Stomach smooth muscle (tissue), 2 donors: ENCODE data around the gene CDC25B.
A peak's percentile ranks its signal among the peaks of the same experiment; 100 is the strongest.

Experiments
- H3K27ac ChIP-seq: one replicate; pipeline ENCODE4 v1.7.0; 2013; ENCODE audit warnings: mild to moderate bottlenecking, low read length, inconsistent platforms
- H3K27me3 ChIP-seq, 2 donors: one replicate each; pipeline ENCODE4 v1.7.0; 2013; ENCODE audit warnings: low read length in 2 of 2; ENCODE audit not compliant: insufficient read depth in 2 of 2, control insufficient read depth in 1 of 2
- H3K36me3 ChIP-seq, 2 donors: one replicate each; pipeline ENCODE4 v1.7.0; 2013; ENCODE audit warnings: low read length in 2 of 2; ENCODE audit not compliant: control insufficient read depth in 2 of 2, insufficient read depth in 2 of 2
- H3K4me1 ChIP-seq: one replicate; pipeline ENCODE4 v1.7.0; 2013; ENCODE audit warnings: low read length; ENCODE audit not compliant: control insufficient read depth, insufficient read depth
- H3K4me3 ChIP-seq, 2 donors: one replicate each; pipeline ENCODE4 v1.7.0; 2013; ENCODE audit warnings: low read length in 2 of 2
- H3K9ac ChIP-seq, 2 donors: one replicate each; pipeline ENCODE4 v1.7.0; 2013; ENCODE audit warnings: low read length in 2 of 2, mild to moderate bottlenecking in 1 of 2
- H3K9me3 ChIP-seq, 2 donors: one replicate each; pipeline ENCODE4 v1.7.0; 2013; ENCODE audit warnings: low read length in 2 of 2; ENCODE audit not compliant: control insufficient read depth in 2 of 2
- donor health status: healthy.
- donor health status: Pancreatic carcinoma.

Gene CDC25B

DNA sequence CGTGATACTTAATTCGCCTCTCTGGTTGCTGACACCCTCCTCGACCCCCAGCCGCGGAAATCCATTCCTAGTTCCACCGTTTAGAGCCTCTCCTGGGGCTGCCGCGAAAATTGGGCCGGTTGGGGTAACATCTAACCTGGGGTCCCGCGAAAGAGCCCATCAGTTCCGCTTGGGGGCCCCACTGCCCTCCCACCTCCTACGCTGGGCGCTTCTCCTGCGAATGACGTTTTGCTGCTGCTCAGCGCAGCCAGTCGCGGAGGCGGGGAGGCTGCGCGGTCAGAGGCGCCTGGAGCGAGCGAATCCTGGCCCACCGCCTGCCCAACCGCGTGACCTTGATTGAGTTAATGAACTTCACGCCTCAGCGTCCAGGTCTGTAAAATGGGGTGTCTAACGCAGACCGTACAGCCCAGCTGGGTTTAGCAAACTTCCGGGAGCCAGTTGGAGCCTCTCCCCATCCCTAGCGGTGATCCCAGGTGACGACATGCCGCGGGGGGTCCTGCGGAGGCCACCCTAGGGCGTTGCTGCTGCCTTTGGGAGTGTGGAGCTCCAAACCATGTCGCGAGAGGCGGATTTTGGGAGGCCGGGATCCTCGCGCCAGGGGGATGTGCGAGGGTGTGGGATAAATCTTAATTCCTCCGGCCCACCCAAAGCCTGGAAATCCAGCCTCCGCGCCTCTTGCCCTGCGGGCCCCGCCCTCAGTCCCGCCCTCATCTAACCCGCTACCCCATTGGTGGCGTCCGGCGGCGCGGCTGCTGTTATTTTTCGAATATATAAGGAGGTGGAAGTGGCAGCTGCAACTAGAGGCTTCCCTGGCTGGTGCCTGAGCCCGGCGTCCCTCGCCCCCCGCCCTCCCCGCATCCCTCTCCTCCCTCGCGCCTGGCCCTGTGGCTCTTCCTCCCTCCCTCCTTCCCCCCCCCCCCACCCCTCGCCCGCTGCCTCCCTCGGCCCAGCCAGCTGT lies at the start of gene CDC25B:
Gene CDC25B (plus strand): TSS at position 800 of the 958 bp plus-strand sequence. CDS start 222 bp downstream, outside the sequence.
- Histone ChIP-seq H3K9ac (peak within 1 kb of the TSS; percentile 96 to 98), H3K27ac (peak within 1 kb of the TSS; percentile 99), H3K36me3 (peaks cover 8% of the 10 kb centered on the region in 2 donors), H3K4me1 (peaks cover 55% of the 10 kb centered on the region), H3K9me3 (no peaks in the 10 kb centered on the region), H3K27me3 (no peaks in the 10 kb centered on the region), H3K4me3 (peak within 1 kb of the TSS; percentile 83 to 94)

DNA sequence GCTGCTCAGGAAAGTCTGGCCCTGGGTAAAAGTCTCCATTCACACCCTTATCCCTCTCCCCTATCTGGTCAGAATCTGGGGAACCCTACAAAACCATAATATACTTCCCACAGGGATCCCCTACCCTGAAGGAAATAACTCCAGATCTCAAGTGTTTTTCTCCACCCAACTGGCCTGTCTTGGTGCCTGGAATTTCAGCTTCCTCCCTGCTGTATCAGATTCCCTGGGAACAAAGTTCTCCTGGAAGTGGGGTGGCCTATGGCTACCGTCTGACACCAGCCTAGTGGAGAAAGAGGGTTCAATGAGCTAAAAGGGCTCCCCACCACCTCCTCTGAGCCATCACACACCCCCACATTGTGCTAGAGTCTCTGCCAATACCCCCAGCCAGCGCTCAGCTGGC lies 48.6 kb upstream of the CDC25B start:
- Histone ChIP-seq H3K9me3 (no peaks in the 10 kb centered on the region), H3K9ac (no peak overlapping the region), H3K4me1 (peaks cover 6% of the 10 kb centered on the region), H3K36me3 (peaks cover 5 to 8% of the 10 kb centered on the region in 2 donors), H3K4me3 (no peak overlapping the region), H3K27me3 (peaks cover 3 to 5% of the 10 kb centered on the region in 2 donors), H3K27ac (no peak overlapping the region)

DNA sequence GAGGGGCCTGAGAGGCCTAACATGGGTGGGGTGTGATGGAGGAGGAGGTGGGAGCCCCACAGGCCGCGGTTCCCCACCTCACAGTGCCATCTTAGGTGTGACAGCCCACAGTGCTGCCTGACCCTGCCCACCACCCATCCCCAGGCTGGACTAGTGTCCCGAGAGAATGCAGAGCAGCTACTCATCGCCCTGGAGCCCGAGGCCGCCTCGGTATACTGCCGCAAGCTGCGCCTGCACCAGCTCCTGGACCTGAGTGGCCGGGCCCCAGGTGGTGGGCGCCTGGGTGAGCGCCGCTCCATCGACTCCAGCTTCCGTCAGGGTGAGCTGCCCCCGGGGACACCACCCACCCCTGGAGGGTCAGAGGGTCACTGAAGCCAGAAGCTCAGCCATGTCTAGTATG lies 48.0 kb upstream of the CDC25B start:
- Histone ChIP-seq H3K9me3 (no peaks in the 10 kb centered on the region), H3K27ac (no peak overlapping the region), H3K4me1 (peaks cover 9% of the 10 kb centered on the region), H3K27me3 (peaks cover 3 to 5% of the 10 kb centered on the region in 2 donors), H3K4me3 (no peak overlapping the region), H3K9ac (no peak overlapping the region), H3K36me3 (peaks cover 5 to 10% of the 10 kb centered on the region in 2 donors)

DNA sequence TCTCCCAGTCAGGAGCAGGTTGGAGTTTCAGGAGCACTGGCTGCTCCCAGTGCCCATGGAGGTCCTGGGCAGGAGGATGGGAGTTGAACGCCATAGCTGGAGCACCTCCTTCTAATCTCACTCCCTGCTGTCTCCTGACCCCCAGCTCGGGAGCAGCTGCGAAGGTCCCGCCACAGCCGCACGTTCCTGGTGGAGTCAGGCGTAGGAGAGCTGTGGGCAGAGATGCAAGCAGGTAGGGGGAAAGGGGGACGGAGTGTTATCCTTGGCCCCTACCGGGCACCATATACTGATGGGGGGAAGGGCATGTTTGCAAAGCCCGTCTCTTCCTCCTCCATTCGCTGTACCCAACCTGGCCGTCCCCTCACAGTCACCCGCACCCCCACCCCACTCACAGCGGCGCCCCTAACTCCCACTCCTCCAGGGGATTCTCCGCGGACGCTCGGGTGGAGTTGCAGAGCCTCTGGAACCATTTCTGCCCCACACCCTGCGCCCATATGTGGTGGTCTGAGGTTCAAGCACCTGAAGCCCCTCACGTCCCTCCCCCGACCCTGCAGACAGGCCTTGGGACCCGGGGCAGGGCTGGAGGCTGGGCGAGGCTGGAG lies 46.9 kb upstream of the CDC25B start:
- no peak overlapping the region for H3K27ac ChIP-seq
- peaks cover 6 to 10% of the 10 kb centered on the region in 2 donors for H3K36me3 ChIP-seq
- no peaks in the 10 kb centered on the region for H3K9me3 ChIP-seq
- peaks cover 16% of the 10 kb centered on the region for H3K4me1 ChIP-seq
- H3K4me3 ChIP-seq = no peak overlapping the region
- peaks cover 3 to 4% of the 10 kb centered on the region in 2 donors for H3K27me3 ChIP-seq
- no peak overlapping the region for H3K9ac ChIP-seq

DNA sequence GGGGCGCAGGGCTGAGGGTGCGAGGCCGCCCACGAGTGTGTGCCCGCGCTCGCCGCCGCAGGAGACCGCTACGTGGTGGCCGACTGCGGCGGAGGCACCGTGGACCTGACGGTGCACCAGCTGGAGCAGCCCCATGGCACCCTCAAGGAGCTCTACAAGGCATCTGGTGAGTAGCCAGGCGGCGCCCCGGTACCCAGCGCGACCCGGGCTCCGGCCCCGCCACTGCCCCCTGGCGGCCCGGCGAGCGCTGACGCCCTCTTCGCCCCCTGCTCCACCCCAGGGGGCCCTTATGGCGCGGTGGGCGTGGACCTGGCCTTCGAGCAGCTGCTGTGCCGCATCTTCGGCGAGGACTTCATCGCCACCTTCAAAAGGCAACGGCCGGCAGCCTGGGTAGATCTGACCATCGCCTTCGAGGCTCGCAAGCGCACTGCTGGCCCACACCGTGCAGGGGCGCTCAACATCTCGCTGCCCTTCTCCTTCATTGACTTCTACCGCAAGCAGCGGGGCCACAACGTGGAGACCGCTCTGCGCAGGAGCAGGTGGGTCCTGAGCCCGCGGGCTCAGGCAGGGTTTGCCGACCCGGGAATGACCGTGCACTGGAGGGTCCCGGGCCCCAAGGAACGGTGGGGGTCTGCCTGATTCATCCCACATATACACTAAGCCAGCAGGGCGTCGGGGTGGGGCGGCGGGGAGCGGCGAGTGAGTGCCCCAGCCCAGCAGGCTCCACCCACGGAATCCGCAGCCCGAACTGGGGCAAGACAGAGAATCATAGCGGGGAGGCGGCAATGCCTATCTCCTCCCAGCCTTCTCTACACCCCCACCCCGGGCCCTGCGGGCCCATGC lies 46.2 kb upstream of the CDC25B start:
- Histone ChIP-seq H3K9ac (no peak overlapping the region), H3K4me3 (no peak overlapping the region), H3K4me1 (peaks cover 16% of the 10 kb centered on the region), H3K27me3 (no peaks in the 10 kb centered on the region), H3K27ac (no peak overlapping the region), H3K9me3 (no peaks in the 10 kb centered on the region), H3K36me3 (peaks cover 10 to 13% of the 10 kb centered on the region in 2 donors)

DNA sequence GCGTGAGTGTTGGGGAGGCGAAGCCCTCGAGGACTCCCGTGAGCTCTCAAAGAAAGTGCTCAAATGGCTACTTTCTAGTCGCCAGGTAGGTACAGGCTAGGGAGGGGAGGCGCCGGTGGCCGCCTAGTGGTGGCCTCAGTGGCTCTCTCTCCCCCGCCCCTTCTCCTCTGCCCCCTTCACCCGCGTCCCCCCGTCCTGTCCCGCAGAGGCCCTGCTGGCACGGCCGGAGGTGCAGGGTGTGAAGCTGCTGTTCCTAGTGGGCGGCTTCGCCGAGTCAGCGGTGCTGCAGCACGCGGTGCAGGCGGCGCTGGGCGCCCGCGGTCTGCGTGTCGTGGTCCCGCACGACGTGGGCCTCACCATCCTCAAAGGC lies 44.8 kb upstream of the CDC25B start:
- Histone ChIP-seq H3K9me3 (no peaks in the 10 kb centered on the region), H3K27ac (no peak overlapping the region), H3K36me3 (peaks cover 18 to 24% of the 10 kb centered on the region in 2 donors), H3K9ac (no peak overlapping the region), H3K27me3 (no peaks in the 10 kb centered on the region), H3K4me3 (no peak overlapping the region), H3K4me1 (peaks cover 16% of the 10 kb centered on the region)

DNA sequence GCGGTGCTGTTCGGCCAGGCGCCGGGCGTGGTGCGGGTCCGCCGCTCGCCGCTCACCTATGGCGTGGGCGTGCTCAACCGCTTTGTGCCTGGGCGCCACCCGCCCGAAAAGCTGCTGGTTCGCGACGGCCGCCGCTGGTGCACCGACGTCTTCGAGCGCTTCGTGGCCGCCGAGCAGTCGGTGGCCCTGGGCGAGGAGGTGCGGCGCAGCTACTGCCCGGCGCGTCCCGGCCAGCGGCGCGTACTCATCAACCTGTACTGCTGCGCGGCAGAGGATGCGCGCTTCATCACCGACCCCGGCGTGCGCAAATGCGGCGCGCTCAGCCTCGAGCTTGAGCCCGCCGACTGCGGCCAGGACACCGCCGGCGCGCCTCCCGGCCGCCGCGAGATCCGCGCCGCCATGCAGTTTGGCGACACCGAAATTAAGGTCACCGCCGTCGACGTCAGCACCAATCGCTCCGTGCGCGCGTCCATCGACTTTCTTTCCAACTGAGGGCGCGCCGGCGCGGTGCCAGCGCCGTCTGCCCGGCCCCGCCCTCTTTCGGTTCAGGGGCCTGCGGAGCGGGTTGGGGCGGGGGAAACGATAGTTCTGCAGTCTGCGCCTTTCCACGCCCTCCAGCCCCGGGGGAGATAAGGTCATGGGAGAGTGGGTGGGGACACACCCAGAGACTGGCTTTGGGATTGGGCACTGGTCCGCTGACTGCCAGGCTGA lies 44.3 kb upstream of the CDC25B start:
- no peaks in the 10 kb centered on the region for H3K9me3 ChIP-seq
- H3K36me3 ChIP-seq = peaks cover 22 to 28% of the 10 kb centered on the region in 2 donors
- peak overlapping the region in 1 of 2 donors; percentile 40 for H3K4me3 ChIP-seq
- H3K27me3 ChIP-seq = no peaks in the 10 kb centered on the region
- H3K27ac ChIP-seq = no peak overlapping the region
- H3K9ac ChIP-seq = no peak overlapping the region
- peaks cover 16% of the 10 kb centered on the region for H3K4me1 ChIP-seq

DNA sequence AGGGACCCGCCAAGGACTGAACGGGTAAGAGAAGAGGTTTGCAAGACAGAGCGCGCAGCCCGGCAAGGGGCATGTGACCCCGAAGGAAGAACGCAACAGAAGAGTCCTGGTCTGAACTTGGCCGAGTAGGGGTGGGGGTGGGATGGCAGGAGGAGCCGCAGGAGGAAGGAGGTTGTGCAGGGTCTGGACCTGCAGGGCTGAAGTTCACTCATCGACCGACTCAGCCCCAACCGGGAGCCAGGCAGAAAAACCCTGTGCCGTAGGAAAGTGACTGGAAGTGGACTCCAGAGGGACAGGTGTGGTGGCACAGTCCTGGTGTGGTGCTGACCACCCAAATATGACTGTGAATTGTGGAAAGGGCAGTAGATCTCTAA lies 43.7 kb upstream of the CDC25B start:
- peaks cover 16% of the 10 kb centered on the region for H3K4me1 ChIP-seq
- H3K27me3 ChIP-seq = no peaks in the 10 kb centered on the region
- H3K9ac ChIP-seq = no peak overlapping the region
- H3K9me3 ChIP-seq = no peaks in the 10 kb centered on the region
- H3K27ac ChIP-seq = no peak overlapping the region
- peaks cover 22 to 28% of the 10 kb centered on the region in 2 donors for H3K36me3 ChIP-seq
- H3K4me3 ChIP-seq = peak overlapping the region in 1 of 2 donors; percentile 40

DNA sequence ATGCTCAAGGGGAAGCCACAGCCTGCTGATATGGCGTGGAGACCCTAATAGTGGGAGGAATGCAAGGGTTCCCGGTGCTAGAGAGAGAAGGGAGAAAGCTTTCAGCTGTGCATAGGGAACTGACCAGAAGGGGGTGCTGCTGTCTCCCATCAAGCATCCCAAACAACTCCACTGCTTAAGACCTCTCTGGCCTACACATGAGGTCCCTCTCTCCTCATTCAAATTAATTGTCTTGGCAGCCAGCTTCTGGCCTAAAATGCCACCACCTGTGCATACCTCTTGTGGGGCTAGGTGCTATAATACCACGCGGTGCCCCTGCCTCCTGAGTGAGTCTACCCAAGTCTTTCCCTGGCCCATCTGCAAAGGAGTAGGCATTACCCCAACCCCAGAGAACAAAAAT lies 43.0 kb upstream of the CDC25B start:
- H3K9me3 ChIP-seq = no peaks in the 10 kb centered on the region
- no peak overlapping the region for H3K9ac ChIP-seq
- H3K27ac ChIP-seq = peak overlapping the region; percentile 37
- H3K4me3 ChIP-seq = no peak overlapping the region
- H3K4me1 ChIP-seq = peaks cover 16% of the 10 kb centered on the region
- H3K27me3 ChIP-seq = no peaks in the 10 kb centered on the region
- peaks cover 26 to 32% of the 10 kb centered on the region in 2 donors for H3K36me3 ChIP-seq
